Astrocyte (in vitro differentiated cells and primary cell): ENCODE results near the gene PHF11.

Experiments used
- CTCF ChIP-seq: IDR thresholded peaks from 2 replicates; pipeline ENCODE4 v1.5.1; 2011; ENCODE audit warnings: low read depth, mild to moderate bottlenecking, inconsistent platforms, low read length, moderate library complexity; ENCODE audit not compliant: insufficient read depth
- EZH2 ChIP-seq: IDR thresholded peaks from 2 replicates; pipeline ENCODE4 v1.6.1; 2012; ENCODE audit warnings: mild to moderate bottlenecking, low read length, inconsistent platforms; ENCODE audit not compliant: insufficient read depth

GRCh38 chr13:49546561-49546960 is 50.8 kb downstream of the PHF11 start:
- TF ChIP-seq CTCF: no peak
- TF ChIP-seq EZH2: no peak
